Measurements from ENCODE around the gene VAV2. TPM values are rescaled to one million over a fixed set of nuclear protein-coding genes. Genes with fewer than 3 reads are reported as not detected.
A peak's percentile ranks its signal among the peaks of the same experiment; 100 is the strongest.

VAV2 gene
- total RNA-seq, 1 donor from 2014 or later, result 24.4 TPM

DNA sequence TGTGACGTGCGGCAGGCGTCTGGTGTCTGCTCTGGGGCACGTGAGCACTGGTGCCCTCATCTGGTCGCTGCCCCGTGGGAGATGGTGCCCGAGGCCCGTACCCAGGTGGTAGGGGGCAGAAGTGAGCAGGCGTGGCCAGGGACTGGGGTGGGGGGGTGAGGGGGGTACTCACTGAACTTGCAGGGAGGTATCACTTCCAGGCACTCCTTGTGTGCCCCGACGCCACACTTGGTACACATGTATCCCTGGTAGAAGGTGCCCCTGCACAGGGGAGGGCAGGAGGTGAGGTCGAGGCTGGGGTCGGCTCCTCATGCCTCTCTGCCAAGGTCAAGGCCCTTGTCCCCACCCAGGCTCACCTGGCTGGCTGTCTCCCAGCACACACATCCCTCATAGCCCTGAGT is 208.8 kb downstream of the VAV2 start:
- peaks cover 5% of the 10 kb centered on the region for H3K36me3 Mint-ChIP-seq (ENCODE audit: unreplicated experiment)
- H3K4me3 Mint-ChIP-seq (ENCODE audit: unreplicated experiment), result no peak overlapping the region
- TF ChIP-seq CTCF (IDR thresholded peaks at IDR 0.05), result no peak
- no peak overlapping the region for H3K27ac Mint-ChIP-seq (ENCODE audit: unreplicated experiment)
- DNase-seq (ENCODE audit: extremely low spot score, unreplicated experiment), result no peak
- no peaks in the 10 kb centered on the region for H3K4me1 Mint-ChIP-seq (ENCODE audit: unreplicated experiment)
- H3K9me3 Mint-ChIP-seq (ENCODE audit: unreplicated experiment), result no peaks in the 10 kb centered on the region
- no peaks in the 10 kb centered on the region for H3K27me3 Mint-ChIP-seq (ENCODE audit: unreplicated experiment)

DNA sequence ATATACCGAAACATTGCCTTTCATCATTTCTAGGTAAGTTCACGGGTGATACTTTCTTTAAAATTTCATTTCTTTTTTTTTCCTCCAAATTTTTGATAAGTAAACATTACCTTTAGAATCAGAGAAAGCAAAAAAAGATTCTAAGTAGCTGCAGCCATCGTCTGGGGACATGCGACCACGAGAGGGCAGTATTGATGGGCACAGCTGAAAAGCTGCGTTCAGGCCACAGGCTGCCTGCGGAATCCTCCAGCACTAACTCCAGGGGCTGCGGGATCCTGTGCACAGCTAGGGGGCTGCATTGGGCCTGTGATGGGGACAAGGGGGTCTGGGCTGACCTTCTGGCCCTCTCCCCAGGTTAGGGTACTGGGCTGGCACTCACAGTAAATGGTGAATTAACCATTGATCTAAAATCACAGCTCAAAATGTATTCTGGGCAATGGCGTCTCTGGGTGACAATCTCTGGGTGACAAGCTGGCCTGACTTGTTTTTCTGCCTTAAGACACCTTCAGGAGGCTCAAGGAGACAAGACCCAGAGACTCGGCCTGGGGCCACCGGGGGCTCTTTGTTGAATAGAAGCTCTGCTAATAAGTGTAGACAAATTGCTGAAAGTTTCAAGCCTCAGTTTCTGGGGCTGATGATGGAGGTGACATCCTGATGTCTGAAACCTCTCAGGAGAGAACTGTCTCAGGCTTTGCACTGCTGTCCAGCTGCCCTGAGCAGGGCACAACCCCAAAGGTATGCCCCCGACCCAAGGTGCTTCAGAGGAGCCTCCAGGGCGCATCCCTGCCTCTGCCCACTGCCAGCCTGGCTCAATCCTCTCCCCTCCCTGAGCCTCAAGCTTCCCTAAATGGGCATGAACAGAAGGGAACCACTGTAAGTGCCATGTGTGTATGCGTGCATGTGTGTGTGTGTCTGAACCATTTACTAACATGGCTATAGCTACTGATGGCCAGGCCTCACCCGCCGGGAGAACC is 209.7 kb downstream of the VAV2 start:
- Mint-ChIP-seq H3K9me3 (ENCODE audit: unreplicated experiment) (no peaks in the 10 kb centered on the region), H3K27me3 (ENCODE audit: unreplicated experiment) (no peaks in the 10 kb centered on the region), H3K36me3 (ENCODE audit: unreplicated experiment) (peaks cover 5% of the 10 kb centered on the region), H3K27ac (ENCODE audit: unreplicated experiment) (no peak overlapping the region), H3K4me3 (ENCODE audit: unreplicated experiment) (no peak overlapping the region), H3K4me1 (ENCODE audit: unreplicated experiment) (no peaks in the 10 kb centered on the region)
- TF ChIP-seq CTCF (IDR thresholded peaks at IDR 0.05), result peak; percentile 88
- peak; percentile 92 for DNase-seq (ENCODE audit: extremely low spot score, unreplicated experiment)

DNA sequence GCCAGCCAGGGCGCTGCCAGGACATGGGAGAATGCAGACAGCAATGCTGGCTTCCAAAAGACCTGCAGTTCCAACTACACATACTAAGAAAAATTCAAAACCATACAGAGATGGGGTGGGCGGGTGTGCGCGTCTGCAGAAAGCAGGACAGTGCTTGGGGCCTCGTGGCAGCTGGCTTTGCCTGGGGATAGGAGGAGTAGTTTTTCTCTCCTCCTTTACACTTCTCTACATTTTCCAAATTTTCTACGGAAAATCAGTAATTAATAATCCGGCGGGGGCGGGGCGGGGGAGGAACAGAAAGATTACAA is 210.3 kb downstream of the VAV2 start:
- no peak for TF ChIP-seq CTCF (IDR thresholded peaks at IDR 0.05)
- no peak overlapping the region for H3K27ac Mint-ChIP-seq (ENCODE audit: unreplicated experiment)
- no peak overlapping the region for H3K4me3 Mint-ChIP-seq (ENCODE audit: unreplicated experiment)
- DNase-seq (ENCODE audit: extremely low spot score, unreplicated experiment), result no peak
- H3K4me1 Mint-ChIP-seq (ENCODE audit: unreplicated experiment), result no peaks in the 10 kb centered on the region
- H3K36me3 Mint-ChIP-seq (ENCODE audit: unreplicated experiment), result peaks cover 5% of the 10 kb centered on the region
- no peaks in the 10 kb centered on the region for H3K9me3 Mint-ChIP-seq (ENCODE audit: unreplicated experiment)
- H3K27me3 Mint-ChIP-seq (ENCODE audit: unreplicated experiment), result no peaks in the 10 kb centered on the region

- H3K36me3 Mint-ChIP-seq (ENCODE audit: unreplicated experiment), result peaks cover 5% of the 10 kb centered on the region
- no peaks in the 10 kb centered on the region for H3K27me3 Mint-ChIP-seq (ENCODE audit: unreplicated experiment)
- H3K4me3 Mint-ChIP-seq (ENCODE audit: unreplicated experiment), result no peak overlapping the region
- no peaks in the 10 kb centered on the region for H3K4me1 Mint-ChIP-seq (ENCODE audit: unreplicated experiment)
- TF ChIP-seq CTCF (IDR thresholded peaks at IDR 0.05), result no peak
- DNase-seq (ENCODE audit: extremely low spot score, unreplicated experiment), result no peak
- no peak overlapping the region for H3K27ac Mint-ChIP-seq (ENCODE audit: unreplicated experiment)
- H3K9me3 Mint-ChIP-seq (ENCODE audit: unreplicated experiment), result no peaks in the 10 kb centered on the region
Observed at GRCh38 chr9:133780962-133781827, 210.9 kb downstream of the VAV2 start.
